Right lobe of liver (tissue), 4 donors: ENCODE data around the gene OPTC.
"Not testable (repeated sequence)": the region's sequence is repeated elsewhere in the genome, so short reads cannot be mapped to it uniquely, and the experiment has no call there.

ENCODE experiments used
- CTCF ChIP-seq, 4 donors: fragments of 200-600 bp in 3 of 4; fragments of 450-650 bp in 1 of 4; IDR thresholded peaks; one replicate each; pipeline versions ENCODE4 v1.5.1 to v1.8.0; 2016 to 2022; ENCODE audit warnings: antibody characterized with exemption in 4 of 4, mild to moderate bottlenecking in 2 of 4
- POLR2A ChIP-seq: fragments of 450-650 bp; IDR thresholded peaks from one replicate; pipeline ENCODE4 v1.6.1; 2017; ENCODE audit warnings: antibody characterized with exemption, mild to moderate bottlenecking
- donor health status: DM: no; HTN: no; CAD: no.
- donor health status: DM: no; HTN: no; CAD: no.
- donor health status: DM: no; HTN: yes; CAD: no.

GRCh38 chr1:203466906-203467549 lies 26.9 kb upstream of the OPTC start:
- not testable (repeated sequence) for TF ChIP-seq CTCF (IDR thresholded peaks at IDR 0.05); POLR2A
